Activated gamma-delta T cell treated with Interleukin-2 at 50 U/mL for 16 hours (primary cell): ENCODE data around the gene SIM2.

Source experiments
- DNase-seq: peaks from one replicate; pipeline ENCODE4 v3.0.0-alpha.2; 2020

Gene SIM2

GRCh38 chr21:36743008-36743407 is 44.1 kb downstream of the SIM2 start:
- no peak for DNase-seq

- DNase-seq = no peak
These were observed 44.5 kb downstream of the SIM2 start for GRCh38 chr21:36743446-36743845.

GRCh38 chr21:36744190-36744559 is 45.3 kb downstream of the SIM2 start:
- DNase-seq = no peak

DNA sequence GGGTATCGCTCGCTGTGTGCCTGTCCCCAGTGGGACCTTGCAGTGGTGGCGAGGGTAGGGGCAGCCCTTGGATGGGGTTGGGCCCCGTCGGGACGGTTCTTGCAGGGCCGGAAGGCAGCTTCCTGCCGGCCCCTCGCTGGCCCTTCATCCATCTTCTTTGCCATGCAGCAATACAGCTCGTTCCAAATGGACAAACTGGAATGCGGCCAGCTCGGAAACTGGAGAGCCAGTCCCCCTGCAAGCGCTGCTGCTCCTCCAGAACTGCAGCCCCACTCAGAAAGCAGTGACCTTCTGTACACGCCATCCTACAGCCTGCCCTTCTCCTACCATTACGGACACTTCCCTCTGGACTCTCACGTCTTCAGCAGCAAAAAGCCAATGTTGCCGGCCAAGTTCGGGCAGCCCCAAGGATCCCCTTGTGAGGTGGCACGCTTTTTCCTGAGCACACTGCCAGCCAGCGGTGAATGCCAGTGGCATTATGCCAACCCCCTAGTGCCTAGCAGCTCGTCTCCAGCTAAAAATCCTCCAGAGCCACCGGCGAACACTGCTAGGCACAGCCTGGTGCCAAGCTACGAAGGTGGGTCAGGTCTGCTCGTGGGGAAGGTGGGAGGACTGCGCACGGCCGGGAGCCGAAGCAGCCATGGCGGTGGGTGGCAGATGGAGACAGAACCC is 45.8 kb downstream of the SIM2 start:
- DNase-seq = no peak

DNA sequence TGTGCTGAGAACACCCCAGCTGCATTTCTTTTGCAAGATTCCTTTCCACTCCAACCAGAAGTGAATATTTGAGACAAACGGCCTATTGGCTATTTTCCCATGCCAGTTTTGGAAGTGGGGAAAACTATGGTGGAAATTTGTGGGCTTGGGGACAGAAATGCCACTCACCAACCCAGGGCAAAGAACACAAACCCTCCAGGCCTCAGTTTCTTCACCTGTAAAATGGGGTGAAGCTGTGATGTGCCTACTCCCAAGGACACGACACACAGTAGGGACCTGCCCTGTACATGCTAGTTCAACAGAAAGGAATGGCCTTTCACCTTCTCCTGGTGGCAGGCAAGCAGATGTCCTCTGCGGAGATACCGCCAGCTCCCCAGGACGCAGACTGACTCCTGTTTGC is 46.5 kb downstream of the SIM2 start:
- no peak for DNase-seq

DNA sequence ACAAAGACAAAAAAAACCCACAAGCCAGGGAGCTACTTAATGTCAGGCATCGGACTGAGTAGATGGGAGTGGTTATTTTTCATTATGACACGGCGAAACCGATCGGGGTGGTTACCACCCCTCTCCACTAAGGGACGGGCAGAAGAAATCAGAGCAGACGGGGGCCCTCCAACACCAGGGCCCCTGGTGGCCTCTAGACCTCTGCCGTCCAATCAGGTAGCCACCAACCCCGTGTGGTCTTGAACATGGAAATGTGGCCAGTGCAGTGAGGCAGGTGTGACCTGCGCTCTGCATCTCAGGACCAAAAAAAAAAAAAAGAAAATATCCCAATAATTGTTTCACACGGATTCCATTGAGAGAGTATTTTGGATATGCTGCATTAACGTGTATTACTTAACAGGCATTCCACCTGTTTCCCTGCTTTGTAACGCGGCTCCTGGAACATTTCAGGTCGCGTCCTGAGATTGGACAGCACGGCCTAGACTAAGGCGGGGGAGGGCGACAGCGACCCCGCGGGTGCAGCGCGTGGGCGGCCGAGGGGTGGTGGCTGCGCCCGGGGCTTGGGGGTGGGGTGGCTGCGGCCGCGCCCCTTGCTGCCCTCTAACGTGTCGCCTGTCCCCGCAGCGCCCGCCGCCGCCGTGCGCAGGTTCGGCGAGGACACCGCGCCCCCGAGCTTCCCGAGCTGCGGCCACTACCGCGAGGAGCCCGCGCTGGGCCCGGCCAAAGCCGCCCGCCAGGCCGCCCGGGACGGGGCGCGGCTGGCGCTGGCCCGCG is 48.3 kb downstream of the SIM2 start:
- no peak for DNase-seq

DNA sequence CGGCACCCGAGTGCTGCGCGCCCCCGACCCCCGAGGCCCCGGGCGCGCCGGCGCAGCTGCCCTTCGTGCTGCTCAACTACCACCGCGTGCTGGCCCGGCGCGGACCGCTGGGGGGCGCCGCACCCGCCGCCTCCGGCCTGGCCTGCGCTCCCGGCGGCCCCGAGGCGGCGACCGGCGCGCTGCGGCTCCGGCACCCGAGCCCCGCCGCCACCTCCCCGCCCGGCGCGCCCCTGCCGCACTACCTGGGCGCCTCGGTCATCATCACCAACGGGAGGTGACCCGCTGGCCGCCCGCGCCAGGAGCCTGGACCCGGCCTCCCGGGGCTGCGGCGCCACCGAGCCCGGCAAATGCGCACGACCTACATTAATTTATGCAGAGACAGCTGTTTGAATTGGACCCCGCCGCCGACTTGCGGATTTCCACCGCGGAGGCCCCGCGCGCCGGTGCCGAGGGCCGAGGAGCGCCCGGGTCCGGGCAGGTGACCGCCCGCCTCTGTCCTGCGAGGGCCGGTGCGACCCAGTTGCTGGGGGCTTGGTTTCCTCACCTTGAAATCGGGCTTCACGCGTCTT is 49.0 kb downstream of the SIM2 start:
- DNase-seq = no peak

DNA sequence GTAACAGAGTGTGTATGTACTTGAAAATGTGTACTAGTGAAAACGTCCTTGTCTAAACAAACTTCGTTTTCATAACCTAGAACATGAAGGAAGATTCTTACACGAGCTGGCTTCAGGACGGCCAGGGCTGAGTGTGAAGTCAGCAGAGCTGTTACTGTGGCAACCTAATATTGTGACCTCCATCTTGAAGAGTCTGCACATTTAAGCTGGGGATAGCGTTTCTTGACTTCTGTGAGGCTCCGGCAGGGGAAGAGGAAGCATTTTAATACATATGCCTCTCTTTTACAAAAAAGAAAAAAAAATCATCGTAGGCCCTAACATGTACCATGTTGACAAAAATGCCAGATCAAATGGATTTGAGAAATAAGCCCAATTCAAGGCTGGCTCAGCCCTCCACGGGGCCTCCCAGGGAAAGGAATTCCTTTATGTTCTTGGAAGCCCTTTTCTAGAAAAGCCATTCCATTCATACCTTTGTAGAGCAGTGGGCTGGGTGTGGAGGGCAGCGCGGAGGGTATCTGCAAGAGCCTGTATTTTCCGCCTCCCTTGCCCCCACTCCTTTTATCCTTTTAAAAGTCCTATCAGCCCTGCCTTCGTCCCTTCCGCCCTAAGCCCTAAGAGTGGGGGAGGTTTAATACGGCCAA is 51.1 kb downstream of the SIM2 start:
- no peak for DNase-seq

DNA sequence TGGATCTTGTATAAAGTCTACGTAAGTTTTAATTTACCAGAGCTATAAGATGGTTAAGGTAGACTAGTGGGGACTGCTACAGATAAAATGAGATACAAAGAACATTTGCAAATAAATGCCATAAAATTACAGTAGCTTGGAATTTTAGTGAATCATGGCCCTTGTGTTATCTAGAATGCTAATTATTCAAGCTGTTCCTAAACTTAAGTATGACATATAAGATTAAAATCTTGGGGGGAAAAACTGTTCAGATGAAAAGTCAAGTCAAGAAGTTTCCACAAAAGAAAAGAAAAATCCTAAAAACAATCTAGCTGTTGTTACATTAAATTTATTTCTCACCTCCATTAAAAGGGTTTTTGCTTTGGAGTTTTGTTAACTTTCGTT is 51.7 kb downstream of the SIM2 start:
- no peak for DNase-seq

- DNase-seq = no peak
These were observed 52.5 kb downstream of the SIM2 start for GRCh38 chr21:36751383-36751782.

GRCh38 chr21:36753556-36753955 is 54.6 kb downstream of the SIM2 start:
- no peak for DNase-seq

DNA sequence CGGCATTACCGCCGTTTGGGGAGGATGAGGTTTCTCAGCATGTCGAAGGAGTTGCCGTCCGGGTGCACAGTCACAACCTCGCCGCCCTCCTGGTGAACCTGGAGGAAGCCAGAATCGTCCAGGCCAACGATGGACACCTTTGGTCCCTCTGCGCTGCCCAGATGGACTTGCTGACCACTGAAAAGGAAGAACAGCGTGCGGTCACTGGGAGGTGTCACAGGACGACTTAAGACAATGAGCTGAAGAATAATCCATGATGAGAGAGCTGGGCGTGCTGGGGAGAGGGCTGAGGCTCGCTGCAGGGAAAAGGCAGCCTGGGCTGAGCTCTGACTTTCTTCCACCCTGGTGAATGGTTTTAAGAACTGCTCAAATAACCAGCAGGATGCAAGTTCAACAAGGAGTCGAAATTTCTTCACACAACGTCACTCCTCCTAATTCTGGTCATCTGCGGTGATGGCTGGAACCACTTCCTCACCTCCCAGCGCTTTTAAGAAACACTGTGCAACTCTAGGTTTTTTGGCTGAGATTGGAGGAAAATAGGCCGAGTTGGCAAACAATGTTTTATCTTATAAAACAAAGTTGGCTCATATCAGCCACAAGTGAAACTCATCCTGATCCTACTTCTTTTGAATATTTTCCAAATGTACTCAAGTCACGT is 55.5 kb downstream of the SIM2 start:
- no peak for DNase-seq

- no peak for DNase-seq
These were observed 57.6 kb downstream of the SIM2 start for GRCh38 chr21:36756527-36756926.

DNA sequence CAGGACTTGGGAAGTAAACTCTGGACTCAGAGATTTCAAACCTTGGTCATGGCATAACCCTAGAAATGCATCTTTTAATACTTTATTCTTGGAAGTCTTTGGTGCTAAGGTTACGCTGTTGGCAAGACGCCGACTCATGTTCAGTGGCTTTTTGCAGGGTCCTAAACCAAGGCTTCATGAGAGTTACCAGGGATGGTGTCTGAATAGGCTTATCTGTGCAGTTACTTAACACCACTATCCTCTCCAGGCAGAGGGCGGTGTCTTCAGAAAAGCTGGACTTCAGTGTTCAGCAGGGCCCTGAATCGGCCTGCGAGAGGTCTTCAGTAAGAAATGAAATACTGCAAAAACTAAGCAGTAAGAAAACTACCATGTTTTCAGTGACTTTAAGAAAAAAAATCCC is 58.3 kb downstream of the SIM2 start:
- DNase-seq = no peak

DNA sequence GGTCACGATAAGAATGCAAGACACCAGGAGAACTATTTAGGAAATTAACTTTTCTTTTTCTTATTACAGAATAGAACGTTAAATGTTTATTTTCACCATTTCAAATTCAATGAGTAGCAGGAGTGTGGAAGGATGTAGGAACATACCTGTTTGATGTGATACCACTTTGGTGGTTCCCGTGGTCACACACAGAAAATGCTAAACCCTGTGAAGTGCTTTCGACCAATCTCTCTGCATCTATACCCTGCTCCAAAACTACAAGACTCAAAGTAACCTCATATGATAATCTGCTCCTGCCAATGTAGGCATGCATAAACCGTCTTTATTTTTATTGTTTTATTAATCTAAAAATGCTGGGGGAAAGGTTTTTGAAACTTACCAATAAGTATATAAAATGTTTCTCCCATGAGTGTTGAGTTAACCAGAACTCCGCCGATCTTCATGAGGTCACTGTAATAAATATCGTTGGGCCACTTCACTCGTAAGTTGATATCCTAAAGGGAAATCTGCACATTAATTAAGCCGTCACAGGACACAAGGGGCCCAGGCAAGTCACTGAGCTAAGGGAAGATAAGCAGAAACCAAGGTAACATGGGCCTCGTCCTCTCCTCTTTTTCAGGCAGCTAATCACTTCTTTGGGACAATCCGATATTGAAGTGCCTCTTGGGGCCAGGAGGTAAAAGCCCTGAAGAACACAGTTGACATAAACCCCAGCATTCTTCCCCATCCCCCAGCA is 60.6 kb downstream of the SIM2 start:
- no peak for DNase-seq

- DNase-seq = no peak
These were observed 62.8 kb downstream of the SIM2 start for GRCh38 chr21:36761685-36762084.

GRCh38 chr21:36762642-36763041 is 63.7 kb downstream of the SIM2 start:
- no peak for DNase-seq

DNA sequence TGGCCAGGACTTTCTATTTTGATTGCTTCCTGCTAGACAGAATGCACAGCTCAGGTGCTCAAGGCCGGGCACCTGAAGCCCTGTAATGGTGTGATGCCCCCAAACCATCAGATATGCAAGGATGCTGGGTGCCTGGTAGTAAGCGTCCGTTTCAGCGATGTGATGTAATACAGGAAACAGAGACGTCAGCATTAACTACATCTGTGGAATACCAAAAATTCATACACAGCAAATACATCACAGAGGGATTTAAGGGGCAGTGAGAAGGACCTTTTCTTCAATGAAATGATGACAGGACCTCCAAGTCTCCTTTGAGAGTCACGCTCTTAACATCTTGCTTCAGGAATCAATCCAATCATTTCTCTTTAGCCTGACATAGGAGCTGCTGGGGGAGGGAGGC is 64.4 kb downstream of the SIM2 start:
- no peak for DNase-seq

- no peak for DNase-seq
These were observed 66.3 kb downstream of the SIM2 start for GRCh38 chr21:36765229-36765628.

- DNase-seq = no peak
These were observed 67.6 kb downstream of the SIM2 start for GRCh38 chr21:36766511-36766910.

GRCh38 chr21:36767096-36767495 is 68.2 kb downstream of the SIM2 start:
- no peak for DNase-seq

GRCh38 chr21:36768496-36768895 is 69.6 kb downstream of the SIM2 start:
- DNase-seq = no peak
